HG02870 (cell line): Measurements from ENCODE around the gene TLE4.
A peak's percentile ranks its signal among the peaks of the same experiment; 100 is the strongest.
"Not testable (repeated sequence)": the region's sequence is repeated elsewhere in the genome, so short reads cannot be mapped to it uniquely, and the experiment has no call there.

Experiments used
- ATAC-seq: cut with Tn5 transposase; IDR thresholded peaks from one replicate; pipeline ENCODE4 v1.9.1; 2021; ENCODE audit warnings: mild to moderate bottlenecking, moderate library complexity; ENCODE audit not compliant: unreplicated experiment

Gene TLE4

DNA sequence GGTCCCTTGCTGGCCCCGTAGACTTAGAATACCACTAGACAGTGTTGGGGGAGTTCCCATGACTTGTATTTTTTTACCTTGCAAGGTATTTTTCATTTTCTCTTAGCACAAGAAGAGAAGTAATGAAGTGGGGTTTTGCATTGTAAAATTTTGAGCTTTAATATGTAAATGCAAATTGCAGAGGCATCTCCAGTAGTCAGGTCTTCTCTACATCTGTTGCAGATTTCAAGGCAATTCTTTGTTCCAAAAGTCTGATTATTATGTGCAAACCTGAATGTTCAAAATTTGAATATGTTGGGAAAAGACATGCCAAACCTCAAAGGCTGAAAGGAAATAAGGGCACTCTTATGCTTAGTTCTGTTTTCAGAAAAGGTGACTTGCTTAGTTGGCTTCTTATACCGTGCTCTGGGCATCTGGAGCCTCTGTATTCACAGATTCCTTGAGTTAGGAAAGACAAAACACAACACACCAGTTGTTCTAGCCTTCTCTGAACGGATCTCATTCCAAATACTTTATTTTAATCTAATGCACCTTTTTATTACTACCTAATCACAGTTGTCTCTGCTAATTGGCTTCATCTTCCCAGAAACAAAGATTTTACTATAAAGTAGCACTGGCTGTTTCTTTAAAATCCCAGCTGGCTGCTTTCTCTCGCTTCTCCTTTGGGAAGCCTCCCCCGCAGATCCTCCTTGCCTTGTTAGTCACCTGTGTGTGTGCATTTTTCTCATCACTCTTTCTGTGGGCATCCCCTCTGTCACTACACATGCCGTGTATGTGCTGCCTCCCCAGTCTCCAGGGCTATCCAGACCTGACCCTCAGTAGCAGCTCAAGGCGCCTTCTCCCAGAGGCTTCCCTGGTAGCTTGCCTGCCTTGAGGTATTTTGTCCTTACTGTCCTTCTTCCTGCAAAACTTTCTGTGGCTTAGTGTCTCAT is 138.2 kb downstream of the TLE4 start:
- no peak for ATAC-seq

DNA sequence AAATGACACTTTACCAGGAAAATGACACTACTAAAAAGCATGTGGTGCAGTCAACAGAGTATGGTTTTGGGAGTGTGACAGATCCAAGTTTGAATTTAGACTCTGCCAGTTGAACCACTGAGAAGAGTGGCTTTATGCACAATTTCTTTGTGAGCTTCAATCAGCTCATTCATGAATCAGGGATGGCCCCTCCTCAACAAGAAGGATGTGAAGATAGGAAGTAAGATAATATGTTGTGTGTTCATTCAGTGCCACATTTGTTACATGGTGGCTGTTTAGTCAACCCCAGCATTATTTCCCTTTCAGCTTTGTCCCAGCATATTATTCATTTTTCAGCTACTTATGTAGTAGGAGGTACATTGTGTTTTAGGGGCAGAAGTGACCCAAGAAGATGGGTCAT is 140.1 kb downstream of the TLE4 start:
- ATAC-seq: no peak

DNA sequence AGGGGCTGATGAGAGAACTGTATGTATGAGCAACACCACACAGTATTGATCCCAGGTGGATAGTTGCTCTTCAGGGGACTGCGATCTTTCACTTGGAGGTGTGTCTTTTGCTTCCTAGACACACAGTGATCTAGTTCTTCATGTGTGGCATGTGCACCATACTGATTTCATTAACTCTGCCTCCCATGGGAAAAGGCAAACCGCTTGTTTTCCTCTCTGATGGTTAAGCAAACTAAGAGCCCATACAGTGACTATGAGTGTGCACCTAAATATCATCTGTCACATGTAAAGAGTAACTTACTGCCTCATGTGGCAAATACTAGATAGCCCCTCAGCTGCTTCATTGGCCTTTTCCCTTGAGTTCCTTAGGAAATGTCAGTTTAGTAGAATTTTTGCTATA is 147.3 kb downstream of the TLE4 start:
- no peak for ATAC-seq

DNA sequence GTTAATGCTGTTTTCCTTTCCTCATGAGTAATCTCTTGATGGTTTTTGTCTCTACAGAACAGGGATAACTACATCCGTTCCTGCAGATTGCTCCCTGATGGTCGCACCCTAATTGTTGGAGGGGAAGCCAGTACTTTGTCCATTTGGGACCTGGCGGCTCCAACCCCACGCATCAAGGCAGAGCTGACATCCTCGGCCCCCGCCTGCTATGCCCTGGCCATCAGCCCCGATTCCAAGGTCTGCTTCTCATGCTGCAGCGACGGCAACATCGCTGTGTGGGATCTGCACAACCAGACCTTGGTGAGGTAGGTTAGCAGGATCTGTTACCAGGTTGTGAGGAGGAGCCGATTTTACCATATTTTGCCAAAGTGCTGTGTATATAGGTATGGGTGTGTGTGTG is 148.2 kb downstream of the TLE4 start:
- ATAC-seq: no peak

DNA sequence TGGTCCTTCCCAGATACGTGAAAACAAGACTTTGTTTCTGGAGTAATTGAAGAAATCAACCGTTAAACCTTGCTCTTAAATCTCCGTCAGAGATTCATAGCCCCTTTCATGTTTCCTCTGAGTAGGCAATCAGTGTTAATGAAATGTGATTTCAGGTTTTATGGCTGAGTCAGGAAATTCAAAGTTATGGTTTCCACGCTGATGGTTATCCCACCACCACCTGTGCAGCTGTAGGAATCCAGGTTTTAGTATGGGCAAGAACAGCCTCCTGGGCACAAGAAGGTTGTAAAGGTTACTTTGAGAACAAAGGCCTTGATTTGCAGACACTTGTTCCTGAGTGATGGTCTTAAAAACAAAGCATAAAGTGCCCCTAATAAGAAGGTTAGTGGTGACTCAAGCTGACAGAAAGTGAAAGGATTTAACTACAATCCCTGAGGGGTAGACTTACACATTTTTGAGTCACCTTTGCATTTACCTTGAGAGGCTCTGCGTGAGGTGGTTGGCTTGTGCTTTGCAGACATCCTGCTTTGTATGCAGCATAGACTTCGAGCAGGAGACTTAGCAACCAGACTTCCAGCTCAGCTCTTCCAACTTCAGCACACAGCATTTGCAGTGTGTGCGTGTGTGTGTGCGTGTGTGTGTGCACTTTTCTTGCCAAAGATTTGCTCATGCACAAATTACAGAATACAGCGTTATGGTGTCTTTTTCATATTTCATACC is 159.6 kb downstream of the TLE4 start:
- peak; percentile 81 for ATAC-seq

DNA sequence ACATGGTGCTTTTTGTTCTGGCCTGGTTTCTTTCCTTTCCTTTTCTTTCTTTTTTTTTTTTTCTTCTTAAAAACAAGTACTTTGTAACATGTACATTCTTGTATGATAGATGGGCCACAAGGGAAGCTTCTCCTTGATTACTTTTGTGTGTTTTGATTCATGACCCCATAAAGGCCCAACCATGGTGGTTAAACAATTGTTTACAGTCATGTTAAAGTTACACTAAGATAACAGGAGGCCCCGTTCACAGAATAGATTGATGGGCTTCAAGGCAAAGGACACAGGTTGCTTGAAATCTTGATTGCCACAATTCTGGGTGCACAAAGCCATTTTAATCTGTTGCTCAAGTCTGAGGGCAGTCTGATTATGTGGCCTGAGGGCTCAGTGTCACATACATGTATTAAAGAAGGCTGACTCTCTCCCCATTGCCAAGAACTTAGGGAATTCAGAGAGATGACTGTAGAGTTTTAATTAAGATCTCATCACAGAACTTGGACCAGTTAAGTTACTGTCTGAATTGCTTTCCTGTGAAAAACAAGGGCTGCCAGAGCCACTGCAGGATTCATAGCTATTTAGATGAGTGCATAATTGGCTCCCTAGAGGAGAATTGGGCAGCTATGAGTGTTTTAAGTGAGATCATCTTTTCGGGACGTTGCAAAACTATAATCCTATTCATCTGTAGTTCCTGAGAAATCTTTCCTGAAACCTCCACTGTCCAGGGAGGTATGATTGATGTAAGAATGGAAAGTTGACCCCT is 163.4 kb downstream of the TLE4 start:
- no peak for ATAC-seq

DNA sequence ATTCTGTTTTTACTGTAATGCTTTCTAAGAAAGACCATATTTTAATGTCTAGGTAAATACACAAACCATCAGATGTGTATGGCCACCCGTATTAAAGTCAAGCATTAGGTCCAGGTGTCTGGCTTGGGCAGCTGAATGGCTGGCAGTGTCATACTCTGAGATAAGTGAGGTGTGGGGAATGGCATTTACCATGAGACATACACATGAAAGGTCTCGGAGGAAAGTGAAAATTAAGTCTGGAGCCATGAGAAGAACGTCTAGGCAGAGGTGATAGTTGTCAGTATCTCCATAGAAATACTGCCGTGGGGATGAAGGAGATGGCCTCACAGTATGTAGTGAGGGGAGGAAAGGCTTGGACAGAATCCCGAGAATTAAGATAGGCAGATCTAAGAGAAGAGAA is 164.3 kb downstream of the TLE4 start:
- ATAC-seq: no peak

DNA sequence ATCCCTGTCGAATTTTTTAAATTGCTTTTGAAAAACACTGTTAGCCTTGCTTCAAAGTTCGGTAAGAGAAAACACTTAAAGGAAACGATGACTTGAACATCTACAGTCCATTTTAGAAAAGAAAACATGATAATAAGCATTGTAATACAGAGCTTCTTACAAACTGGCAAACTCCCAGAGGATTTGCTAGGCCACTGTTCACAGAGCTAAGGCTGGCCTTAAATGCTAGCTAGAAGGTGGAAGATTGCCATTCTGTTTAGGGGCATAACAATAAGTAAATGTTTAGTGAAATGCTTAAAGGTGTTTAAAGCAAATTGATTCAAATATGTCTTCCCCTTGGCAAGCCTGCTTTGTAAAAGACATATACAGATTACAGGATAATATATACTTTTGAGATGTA is 169.6 kb downstream of the TLE4 start:
- ATAC-seq: no peak

DNA sequence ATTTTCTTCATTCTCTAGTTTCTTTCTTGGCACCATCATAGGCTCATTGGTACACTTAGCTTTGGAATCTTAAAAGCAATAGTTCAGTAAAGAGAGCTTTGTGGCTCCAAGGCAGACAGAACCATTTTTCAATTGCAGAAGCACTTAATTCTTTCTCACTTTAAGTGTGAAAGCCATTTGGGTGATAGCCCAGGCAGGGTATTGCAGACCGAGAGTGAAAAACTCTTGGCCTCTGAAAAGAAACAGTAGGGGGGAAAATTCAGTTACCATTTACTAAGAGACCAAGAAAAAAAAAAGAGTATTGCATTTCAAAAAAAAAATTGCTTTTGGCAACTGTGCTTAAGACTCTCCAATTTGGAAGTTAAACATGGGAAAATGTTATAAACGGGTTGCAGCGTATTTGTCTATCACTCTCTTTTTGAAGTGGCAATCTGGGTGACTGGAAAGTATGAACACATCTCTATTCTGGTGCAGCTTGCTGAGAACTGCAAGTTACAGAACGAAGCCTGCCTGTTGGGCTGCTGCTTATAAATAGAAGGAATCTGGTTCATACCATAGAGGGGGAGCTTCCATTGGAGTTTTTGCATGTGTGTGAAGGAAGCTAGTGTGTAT is 170.5 kb downstream of the TLE4 start:
- no peak for ATAC-seq

DNA sequence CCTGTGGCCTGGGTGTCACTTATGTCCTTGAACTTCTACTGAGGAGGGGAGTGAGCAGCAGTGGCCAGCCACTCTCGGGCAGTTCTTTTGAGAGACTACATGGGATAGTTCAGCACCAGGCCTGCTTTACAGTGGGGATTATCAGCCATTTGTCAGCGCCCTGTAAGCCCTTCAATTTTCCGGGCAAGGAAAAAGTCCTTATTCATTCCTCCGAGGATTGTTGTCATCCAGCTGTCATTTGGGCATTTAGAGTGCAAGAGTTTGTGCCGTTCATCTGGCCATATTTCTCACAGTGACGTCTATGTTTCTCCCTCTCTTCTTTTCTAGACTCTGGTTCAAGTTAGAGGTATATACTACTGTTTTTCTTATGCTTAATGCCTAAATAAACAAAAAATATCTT is 172.8 kb downstream of the TLE4 start:
- no peak for ATAC-seq

DNA sequence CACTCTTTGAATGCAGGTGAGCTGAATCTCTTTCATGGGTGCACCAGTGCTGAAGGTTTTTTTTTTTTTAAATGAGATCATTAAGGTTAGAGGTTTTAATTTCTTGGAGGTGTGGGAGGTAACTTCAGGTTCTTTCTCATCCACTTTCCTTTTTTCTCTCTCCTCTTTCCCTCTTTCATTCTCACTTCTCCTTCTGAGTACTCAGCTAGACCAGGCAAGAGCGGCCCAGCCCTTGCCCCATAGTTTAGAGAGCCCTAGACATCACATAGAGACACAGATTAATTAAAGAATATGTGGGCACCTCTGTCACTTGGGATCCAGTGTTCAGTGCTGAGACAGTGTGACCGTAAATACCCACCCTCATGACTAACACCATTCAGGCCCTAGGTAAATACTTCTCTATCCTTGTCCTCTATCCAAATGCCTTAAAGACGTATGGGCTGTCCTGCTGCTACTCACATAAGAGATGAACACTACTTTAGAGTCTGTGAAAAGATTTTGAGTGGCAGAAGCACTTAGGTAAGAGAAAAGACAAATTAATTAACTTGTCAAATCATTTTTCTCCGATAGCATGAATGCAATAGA is 174.1 kb downstream of the TLE4 start:
- no peak for ATAC-seq

DNA sequence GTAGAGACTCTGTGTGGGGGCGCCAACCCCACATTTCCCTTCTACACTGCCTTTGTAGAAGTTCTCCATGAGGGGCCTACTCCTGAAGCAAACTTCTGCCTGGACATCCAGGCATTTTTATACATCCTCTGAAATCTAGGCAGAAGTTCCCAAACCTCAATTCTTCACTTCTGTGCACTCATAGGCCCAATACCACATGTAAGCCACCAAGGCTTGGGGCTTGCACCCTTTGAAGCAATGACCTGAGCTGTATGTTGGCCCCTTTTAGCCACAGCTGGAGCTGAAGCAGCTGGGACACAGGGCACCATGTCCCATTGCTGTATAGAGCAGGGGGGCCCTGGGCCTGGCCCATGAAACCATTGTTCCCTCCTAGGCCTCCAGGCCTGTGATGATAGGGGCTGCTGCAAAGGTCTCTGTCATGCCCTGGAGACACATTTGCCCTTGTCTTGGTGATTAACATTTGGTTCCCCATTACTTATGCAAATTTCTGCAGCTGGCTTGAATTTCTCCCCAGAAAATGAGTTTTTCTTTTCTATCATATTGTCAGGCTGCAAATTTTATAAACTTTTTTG is 180.2 kb downstream of the TLE4 start:
- ATAC-seq: not testable (repeated sequence)

DNA sequence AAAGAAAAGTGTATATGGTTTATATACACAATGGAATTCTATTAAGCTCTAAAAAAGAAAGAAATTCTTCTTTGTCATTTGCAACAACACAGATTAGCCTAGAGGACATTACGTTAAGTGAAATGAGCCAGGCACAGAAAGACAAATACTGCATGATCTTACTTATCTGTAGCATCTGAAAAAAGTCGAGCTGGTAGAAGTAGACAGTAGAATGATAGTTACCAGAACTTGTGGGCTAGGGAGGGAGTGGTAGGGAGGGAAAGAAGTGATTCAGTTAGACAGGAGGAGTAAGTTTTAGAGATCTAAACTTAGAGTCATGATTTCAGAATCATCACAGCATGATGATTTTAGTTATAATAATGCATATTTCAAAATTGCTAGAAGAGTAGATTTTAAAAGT is 184.6 kb downstream of the TLE4 start:
- no peak for ATAC-seq

DNA sequence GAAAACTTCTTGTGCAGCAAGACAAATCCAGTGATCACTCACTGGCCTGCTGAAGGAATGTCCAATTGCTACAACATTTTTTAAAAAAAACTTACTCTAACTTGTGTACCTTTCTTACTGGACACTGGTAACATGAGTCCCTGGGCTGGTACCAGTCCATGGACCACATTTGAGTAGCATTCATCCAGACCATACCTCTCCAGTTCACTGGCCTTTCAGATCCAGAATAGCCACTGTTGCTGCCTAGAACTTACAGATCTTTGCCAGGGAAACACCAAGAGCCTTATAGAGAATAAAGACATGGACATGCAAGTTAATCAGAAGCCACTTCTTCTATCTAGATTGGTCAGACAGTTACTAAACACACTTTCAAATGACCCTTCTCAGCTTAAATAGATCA is 185.3 kb downstream of the TLE4 start:
- no peak for ATAC-seq

DNA sequence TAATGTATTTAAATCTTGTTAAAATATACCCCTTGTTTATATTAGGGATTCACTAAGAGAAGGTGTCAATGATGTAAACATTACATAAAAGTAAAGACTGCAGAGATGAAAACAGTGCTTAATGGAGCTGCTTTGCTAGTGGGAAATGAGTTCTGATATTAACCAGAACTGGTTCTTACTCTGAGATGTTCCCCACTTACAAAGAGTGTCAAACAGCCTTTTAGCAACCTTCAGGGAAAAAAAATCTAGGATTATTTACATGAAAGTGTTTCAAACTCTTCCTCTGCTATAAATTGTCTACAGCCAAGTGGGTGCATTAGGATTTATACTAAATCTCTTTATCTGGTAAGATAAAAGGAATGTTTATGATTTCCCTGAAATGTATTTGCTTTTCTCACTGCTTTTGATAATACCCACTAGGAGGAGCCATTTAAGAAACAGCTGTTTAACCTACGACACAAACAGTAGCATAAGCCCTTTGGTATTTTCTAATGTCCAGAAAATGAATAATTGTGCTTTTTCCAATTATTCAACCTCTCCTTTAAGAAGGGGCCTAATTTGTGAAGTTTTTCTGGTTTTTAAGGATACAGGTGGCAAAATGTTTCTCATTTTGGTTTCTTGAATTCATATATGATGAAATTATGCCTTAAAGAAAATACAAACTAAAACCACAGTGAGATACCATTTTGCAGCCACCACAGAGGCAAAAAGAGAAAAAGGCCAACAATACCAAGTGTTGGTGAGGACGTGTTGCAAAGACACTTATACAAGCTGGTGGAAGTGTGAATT is 186.3 kb downstream of the TLE4 start:
- ATAC-seq: no peak

DNA sequence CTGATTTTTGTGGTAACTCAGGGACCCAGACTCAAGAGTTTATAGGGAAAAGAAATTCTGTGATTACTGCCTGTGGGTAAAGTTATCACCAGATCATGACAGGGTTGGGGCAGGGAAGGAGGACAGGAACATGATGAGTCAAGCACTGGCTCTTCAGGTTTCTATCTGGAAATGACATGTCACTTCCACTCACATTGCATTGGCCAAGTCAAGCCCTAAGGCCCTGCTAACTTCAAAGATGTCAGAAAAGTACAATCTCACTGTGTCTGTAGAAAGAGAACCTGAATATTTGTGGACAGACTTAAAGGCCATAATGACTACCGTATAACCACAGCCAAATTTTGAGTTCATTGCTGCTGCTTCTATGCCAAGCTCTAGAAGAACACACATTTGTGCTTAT is 187.7 kb downstream of the TLE4 start:
- ATAC-seq: no peak

DNA sequence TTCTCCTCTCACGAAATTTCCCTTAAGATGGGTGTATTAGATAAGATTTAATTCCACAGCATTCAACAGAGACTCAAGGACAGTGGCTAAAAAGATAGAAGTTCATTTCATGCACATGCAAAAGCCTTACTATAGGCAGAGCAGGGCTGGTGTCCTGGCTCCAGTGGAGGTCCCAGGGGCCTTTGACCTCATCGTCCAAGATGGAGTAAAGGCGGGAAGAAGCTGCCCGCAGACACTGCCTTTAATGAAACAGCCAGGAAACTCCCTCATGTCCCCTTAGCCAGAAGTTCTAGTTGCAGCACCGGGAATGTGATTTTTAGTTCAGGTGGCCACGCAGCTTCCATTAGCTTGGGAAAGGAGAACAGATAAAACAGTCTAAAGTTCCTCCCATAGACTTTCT is 190.3 kb downstream of the TLE4 start:
- no peak for ATAC-seq

DNA sequence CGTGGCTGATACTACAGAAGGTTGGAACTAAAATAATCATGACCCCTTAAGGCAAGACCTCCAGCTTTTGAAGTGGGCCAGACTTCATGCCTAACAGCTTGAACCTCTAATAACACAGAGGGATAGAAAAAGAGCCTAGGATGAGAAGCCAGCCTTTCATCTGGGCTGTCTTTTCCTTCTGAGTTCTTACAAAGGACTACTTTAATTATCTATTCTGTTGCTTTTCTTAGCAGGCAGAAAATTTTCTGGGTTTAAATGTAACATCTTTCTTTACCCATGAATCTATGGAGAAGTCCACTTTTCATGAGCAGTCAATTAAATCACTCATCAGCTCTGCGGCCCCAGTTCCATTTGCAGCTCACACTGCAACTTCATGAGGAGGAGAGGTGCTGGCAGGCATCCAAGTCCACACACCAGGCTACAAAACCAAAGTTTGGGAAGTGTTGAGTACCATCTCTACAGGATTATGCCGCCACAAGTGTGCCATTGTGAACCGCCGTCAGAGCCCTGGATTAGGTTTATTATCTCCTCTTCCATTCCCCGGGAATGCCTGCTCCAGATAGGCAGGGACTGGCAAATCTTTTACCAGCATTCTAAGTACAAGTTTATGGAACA is 192.0 kb downstream of the TLE4 start:
- no peak for ATAC-seq

DNA sequence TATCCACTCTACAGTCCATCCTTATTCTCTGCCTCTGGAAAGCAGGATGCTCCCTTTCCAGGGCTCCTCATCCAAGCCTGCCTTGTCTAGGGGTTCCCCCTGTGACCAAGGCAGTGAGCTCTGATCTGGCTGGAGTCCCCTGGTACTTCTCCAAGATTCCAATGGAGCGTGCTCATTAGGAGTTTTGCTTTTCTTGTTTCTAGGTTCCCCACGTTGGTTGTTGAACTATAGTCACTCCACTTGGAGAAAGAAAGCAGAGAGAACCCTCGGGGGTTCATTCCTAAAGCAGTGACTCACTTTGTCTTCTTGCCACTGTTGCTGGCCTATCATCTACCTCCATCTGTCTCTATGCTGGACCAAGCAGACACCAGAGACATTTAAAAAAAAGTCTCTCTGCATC is 192.6 kb downstream of the TLE4 start:
- ATAC-seq: no peak
